Common myeloid progenitor, CD34-positive (primary cell): ENCODE results near the gene AMIGO3.

Experiments
- CTCF ChIA-PET: fragments of 350-600 bp; sonication (Branson Sonifier 250); formaldehyde crosslinking; loops from one replicate; lab custom pipeline; 2021; ENCODE audit warnings: antibody characterized with exemption; lab: Charles Lee
- POLR2A ChIA-PET: fragments of 350-600 bp; sonication (Branson Sonifier 250); formaldehyde crosslinking; loops from one replicate; lab custom pipeline; 2021; ENCODE audit warnings: antibody characterized with exemption; lab: Charles Lee
- DNase-seq, 3 donors: peaks; one replicate each; pipeline versions ENCODE4 v3.0.0 to v3.0.0-alpha.2; 2013
- H3K27ac ChIP-seq, 2 experiments: 1 replicate in 1 of 2; 2 replicates in 1 of 2; pipeline ENCODE4 v1.7.0; 2013; ENCODE audit warnings: inconsistent platforms in 2 of 2, low read length in 2 of 2, mild to moderate bottlenecking in 2 of 2, low read depth in 1 of 2, moderate library complexity in 1 of 2; ENCODE audit not compliant: severe bottlenecking in 2 of 2, insufficient read depth in 1 of 2, poor library complexity in 1 of 2
- H3K27me3 ChIP-seq, 5 experiments: replicated peaks in 2 of 5; 1 replicate in 3 of 5; 2 replicates in 2 of 5; pipeline versions ENCODE4 v1.6.1 to v1.7.0; 2013; ENCODE audit warnings: low read length in 4 of 5, mild to moderate bottlenecking in 2 of 5, moderate library complexity in 2 of 5, inconsistent platforms in 1 of 5; ENCODE audit not compliant: insufficient read depth in 5 of 5, control insufficient read depth in 4 of 5
- H3K36me3 ChIP-seq, 4 experiments: 1 replicate in 2 of 4; 2 replicates in 2 of 4; pipeline versions ENCODE4 v1.6.1 to v1.7.0; 2013; ENCODE audit warnings: low read length in 3 of 4, control low read depth in 1 of 4, mild to moderate bottlenecking in 1 of 4; ENCODE audit not compliant: control insufficient read depth in 4 of 4, insufficient read depth in 4 of 4
- H3K4me1 ChIP-seq, 4 experiments: 1 replicate in 3 of 4; 2 replicates in 1 of 4; pipeline versions ENCODE4 v1.6.1 to v1.7.1; 2013; ENCODE audit warnings: low read length in 3 of 4, mild to moderate bottlenecking in 3 of 4, control low read depth in 1 of 4, inconsistent platforms in 1 of 4, moderate library complexity in 1 of 4; ENCODE audit not compliant: control insufficient read depth in 4 of 4, insufficient read depth in 4 of 4; ENCODE audit errors: control extremely low read depth in 1 of 4
- H3K4me3 ChIP-seq, 7 experiments: 1 replicate in 4 of 7; 2 replicates in 3 of 7; pipeline versions ENCODE4 v1.5.1 to v1.7.0; 2013; ENCODE audit warnings: mild to moderate bottlenecking in 7 of 7, low read length in 6 of 7, moderate library complexity in 6 of 7, inconsistent platforms in 2 of 7, low read depth in 2 of 7, control low read depth in 1 of 7; ENCODE audit not compliant: insufficient read depth in 4 of 7, control insufficient read depth in 1 of 7; ENCODE audit errors: extremely low read depth in 1 of 7
- H3K9me3 ChIP-seq, 5 experiments: 1 replicate in 4 of 5; 2 replicates in 1 of 5; pipeline versions ENCODE4 v1.6.1 to v1.7.1; 2013; ENCODE audit warnings: low read length in 4 of 5, mild to moderate bottlenecking in 2 of 5, inconsistent platforms in 1 of 5, low read depth in 1 of 5, moderate library complexity in 1 of 5; ENCODE audit not compliant: control insufficient read depth in 4 of 5, insufficient read depth in 2 of 5; ENCODE audit errors: control extremely low read depth in 1 of 5
- WGBS: methylation state at CpG from one replicate; pipeline ENCODE4 v1.1.5; 2013; ENCODE audit not compliant: insufficient coverage; 5-methylcytosine and 5-hydroxymethylcytosine counted together

AMIGO3 gene

DNA sequence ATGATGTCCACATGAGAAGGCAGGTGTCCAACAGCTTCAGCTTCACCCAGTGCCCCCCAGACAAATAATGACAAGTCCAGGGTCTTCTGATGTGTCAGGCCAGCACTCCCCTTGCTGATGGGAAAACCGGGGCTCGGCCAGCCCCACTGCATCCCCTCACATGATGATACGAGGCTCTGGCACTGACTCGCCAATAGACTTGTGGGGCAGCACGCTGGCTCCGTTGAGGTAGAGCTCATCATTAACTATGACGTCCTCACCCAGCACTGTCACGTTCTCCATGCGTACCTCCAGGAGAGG, 2.1 kb upstream of the AMIGO3 start:
- H3K4me3 ChIP-seq = no peak overlapping the region
- peaks cover 0 to 51% (median 27%) of the 10 kb centered on the region in 4 experiments for H3K36me3 ChIP-seq
- H3K4me1 ChIP-seq = peaks cover 0 to 49% (median 33%) of the 10 kb centered on the region in 4 experiments
- ChIA-PET POLR2A (no interaction called here), CTCF (interaction anchor here (0.6 to 3.2 kb wide), 6 partner anchors 9 to 117 kb away, joined by 3 to 11 read pairs (median 5); no protein-coding TSS in a partner anchor)
- no peak overlapping the region for H3K27ac ChIP-seq
- H3K9me3 ChIP-seq = no peaks in the 10 kb centered on the region
- no peak for DNase-seq
- no peaks in the 10 kb centered on the region for H3K27me3 ChIP-seq
- WGBS = 96% methylated on average over 9 of the region's 9 CpGs

DNA sequence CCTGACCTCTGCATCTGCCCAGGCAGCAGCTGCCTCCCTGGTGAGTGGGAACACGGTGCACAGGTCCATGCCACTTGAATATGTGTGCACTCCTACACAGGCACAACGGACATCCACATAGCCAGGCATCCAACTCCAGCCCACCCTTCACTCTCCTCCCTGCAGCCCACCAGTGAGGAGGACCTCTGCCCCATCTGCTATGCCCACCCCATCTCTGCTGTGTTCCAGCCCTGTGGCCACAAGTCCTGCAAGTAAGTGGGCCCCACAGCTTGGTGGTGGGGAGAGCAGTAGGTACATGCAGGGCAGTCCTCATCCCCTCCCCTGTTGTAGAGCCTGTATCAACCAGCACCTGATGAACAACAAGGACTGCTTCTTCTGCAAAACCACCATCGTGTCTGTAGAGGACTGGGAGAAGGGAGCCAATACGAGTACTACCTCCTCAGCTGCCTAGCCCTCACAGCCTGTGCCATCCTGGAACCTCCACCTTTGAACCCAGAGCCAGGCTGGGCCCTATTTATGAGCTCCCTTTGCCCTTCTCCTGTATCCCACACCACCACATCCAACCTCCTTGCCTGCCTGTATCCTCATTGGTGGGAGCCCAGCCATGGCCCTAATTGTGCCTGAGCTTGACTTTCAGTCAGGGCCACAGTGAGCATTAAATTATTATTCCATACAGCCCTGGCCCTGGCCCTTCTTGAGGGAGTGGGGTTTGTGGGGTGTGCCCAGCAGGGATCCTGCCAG, 1.5 kb upstream of the AMIGO3 start:
- no peaks in the 10 kb centered on the region for H3K9me3 ChIP-seq
- peaks cover under 1 to 51% (median 27%) of the 10 kb centered on the region in 4 experiments for H3K36me3 ChIP-seq
- POLR2A ChIA-PET = interaction anchor here (1.3 kb wide), 1 partner anchor 9 kb away, joined by 4 read pairs; no protein-coding TSS in a partner anchor
- H3K27me3 ChIP-seq = no peaks in the 10 kb centered on the region
- CTCF ChIA-PET = interaction anchor here (0.6 to 3.2 kb wide), 10 partner anchors 8 to 177 kb away, joined by 3 to 11 read pairs (median 5); partner anchors contain the start of gene INKA1
- H3K27ac ChIP-seq = no peak overlapping the region
- no peak for DNase-seq
- 90% methylated on average over 1 of the region's 4 CpGs for WGBS
- H3K4me1 ChIP-seq = peaks cover 0 to 49% (median 33%) of the 10 kb centered on the region in 4 experiments
- no peak overlapping the region for H3K4me3 ChIP-seq

GRCh38 chr3:49718858-49719213, 648 bp downstream of the AMIGO3 start:
- Histone ChIP-seq H3K36me3 (peaks cover 5 to 54% (median 34%) of the 10 kb centered on the region in 4 experiments), H3K4me3 (peak overlapping the region; percentile 45 to 94 (median 78)), H3K9me3 (no peaks in the 10 kb centered on the region), H3K27ac (no peak overlapping the region), H3K27me3 (no peaks in the 10 kb centered on the region), H3K4me1 (peaks cover 0 to 41% (median 25%) of the 10 kb centered on the region in 4 experiments)
- DNase-seq = no peak
- WGBS = 18% methylated on average over 25 of the region's 33 CpGs
- CTCF ChIA-PET = interaction anchor here (0.7 to 3.2 kb wide), 7 partner anchors 11 to 371 kb away, joined by 3 to 18 read pairs (median 6); no protein-coding TSS in a partner anchor
- POLR2A ChIA-PET = interaction anchor here (0.9 kb wide), 1 partner anchor 711 kb away, joined by 5 read pairs; no protein-coding TSS in a partner anchor

- peak overlapping the region in 4 of 7 experiments; percentile 78 to 94 (median 84) for H3K4me3 ChIP-seq
- H3K27me3 ChIP-seq = no peaks in the 10 kb centered on the region
- H3K27ac ChIP-seq = no peak overlapping the region
- peaks cover 0 to 43% (median 29%) of the 10 kb centered on the region in 4 experiments for H3K4me1 ChIP-seq
- ChIA-PET POLR2A (interaction anchor here (0.9 kb wide), 1 partner anchor 710 kb away, joined by 5 read pairs; no protein-coding TSS in a partner anchor), CTCF (interaction anchor here (0.6 to 3.2 kb wide), 7 partner anchors 10 to 372 kb away, joined by 3 to 18 read pairs (median 4); no protein-coding TSS in a partner anchor)
- H3K36me3 ChIP-seq = peaks cover 5 to 54% (median 34%) of the 10 kb centered on the region in 4 experiments
- H3K9me3 ChIP-seq = no peaks in the 10 kb centered on the region
- DNase-seq = peak in 1 of 3 donors; percentile 11
- 88% methylated on average over 71 of the region's 75 CpGs for WGBS
These were observed 1.3 kb downstream of the AMIGO3 start for GRCh38 chr3:49717959-49718857.

DNA sequence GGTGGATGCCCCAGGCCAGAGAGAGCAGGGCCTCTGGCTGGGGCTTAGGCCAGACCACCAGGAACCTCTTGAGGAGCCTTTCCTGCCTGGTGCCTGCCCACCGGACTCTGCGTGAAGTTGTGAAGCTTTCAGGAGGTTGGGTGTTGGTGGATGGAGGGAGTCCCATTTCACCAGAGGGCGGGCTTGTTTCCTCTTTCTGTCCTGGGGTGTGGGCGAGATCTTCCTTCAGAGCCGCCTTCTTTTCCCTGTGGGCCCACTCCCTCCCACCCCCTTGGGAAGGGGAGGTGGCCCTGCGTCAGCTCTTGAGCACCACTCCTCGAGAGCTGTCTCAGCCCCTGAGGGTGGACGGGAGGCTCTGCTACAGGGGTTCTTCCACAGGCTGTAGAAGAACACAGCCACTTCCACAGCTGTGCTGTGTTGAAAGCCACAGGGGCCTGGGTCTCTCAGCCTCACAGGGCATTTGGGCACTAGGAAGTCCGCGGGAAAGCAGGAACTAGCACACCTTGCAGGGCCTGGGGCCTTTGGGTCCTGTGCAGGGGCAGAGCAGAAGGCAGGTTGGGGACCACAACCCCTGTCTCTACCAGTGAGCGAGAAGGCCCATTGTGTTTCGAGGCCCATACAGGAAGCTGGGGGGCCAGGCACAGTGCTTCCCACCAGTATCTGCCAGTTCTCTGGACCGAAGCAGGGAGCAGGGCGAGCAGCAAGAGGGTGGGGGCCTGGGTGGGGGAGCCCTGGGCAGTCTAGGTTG, 2.1 kb downstream of the AMIGO3 start:
- ChIA-PET POLR2A (no interaction called here), CTCF (interaction anchor here (0.6 to 2.7 kb wide), 5 partner anchors 9 to 183 kb away, joined by 3 to 6 read pairs (median 4); no protein-coding TSS in a partner anchor)
- DNase-seq = no peak
- no peaks in the 10 kb centered on the region for H3K27me3 ChIP-seq
- no peaks in the 10 kb centered on the region for H3K9me3 ChIP-seq
- H3K27ac ChIP-seq = no peak overlapping the region
- WGBS = 97% methylated on average over 9 of the region's 14 CpGs
- H3K4me3 ChIP-seq = no peak overlapping the region
- H3K4me1 ChIP-seq = peaks cover 0 to 43% (median 30%) of the 10 kb centered on the region in 4 experiments
- H3K36me3 ChIP-seq = peaks cover 5 to 49% (median 34%) of the 10 kb centered on the region in 4 experiments

DNA sequence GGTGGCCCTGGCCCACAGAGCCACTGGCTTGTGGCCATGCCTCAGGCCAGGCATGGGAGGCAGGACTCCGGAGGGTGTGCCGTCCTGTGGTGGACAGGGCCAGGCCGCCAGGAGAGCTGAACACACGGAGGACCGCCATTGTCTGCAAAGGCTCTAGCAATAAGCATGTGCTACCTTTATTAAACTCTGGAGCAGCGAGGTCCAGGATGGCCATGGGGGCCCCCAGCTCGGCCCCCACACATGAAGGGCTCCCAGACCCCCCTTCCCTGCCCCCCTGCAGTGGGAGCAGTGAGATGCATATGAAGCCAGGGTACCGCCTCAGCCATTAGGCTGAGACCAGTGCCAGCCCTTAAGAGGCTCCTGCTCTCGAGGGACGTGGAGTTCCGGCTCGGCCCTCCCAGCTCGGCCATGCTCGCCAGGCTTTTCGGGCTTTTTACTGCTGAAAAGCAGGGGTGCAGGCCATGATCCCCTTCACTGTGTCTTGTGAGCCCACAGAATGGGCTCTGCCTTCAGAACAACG, 2.7 kb downstream of the AMIGO3 start:
- Histone ChIP-seq H3K4me1 (peaks cover 0 to 46% (median 35%) of the 10 kb centered on the region in 4 experiments), H3K9me3 (no peaks in the 10 kb centered on the region), H3K27me3 (no peaks in the 10 kb centered on the region), H3K36me3 (peaks cover 5 to 43% (median 32%) of the 10 kb centered on the region in 4 experiments), H3K4me3 (no peak overlapping the region), H3K27ac (no peak overlapping the region)
- 98% methylated on average over 15 of the region's 16 CpGs for WGBS
- no peak for DNase-seq
- ChIA-PET CTCF (interaction anchor here (1.0 to 1.8 kb wide), 2 partner anchors 13 to 184 kb away, joined by 3 to 4 read pairs; no protein-coding TSS in a partner anchor), POLR2A (no interaction called here)
